ENCODE results near the gene FAM227B.

DNA sequence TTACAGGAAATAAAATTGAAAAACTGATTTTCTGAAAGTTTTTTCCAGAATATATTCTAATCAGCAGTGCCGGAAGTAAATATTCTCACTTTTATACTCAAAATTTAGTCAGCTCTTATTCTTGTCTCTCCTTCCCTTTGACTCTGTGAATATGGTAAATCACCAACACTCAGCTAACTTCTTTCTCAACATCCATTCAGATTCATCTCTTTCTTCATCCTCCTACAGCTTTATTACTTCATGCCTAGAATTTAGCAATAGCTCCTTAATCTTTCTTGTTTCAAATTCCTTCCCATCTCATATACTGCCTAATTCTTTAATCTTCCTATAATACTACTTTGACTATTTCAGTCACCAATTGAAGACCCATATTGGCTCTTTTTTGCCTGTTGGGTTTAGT lies 129.7 kb downstream of the FAM227B start:
- no peak for TF ChIP-seq POLR2A (IDR thresholded peaks at IDR 0.05; ENCODE audit: low read depth, low read length)
- no peak for TF ChIP-seq POLR2AphosphoS5 (IDR thresholded peaks at IDR 0.05; ENCODE audit: low read depth, low read length)
